Measurements from ENCODE around the gene STIP1.

- no peak for TF ChIP-seq CTCF (IDR thresholded peaks at IDR 0.05; ENCODE audit: extremely low read depth in 1 of 2, insufficient read depth in 1 of 2, low read depth in 1 of 2, low read length in 2 of 2)
- TF ChIP-seq EZH2 (IDR thresholded peaks at IDR 0.05; ENCODE audit: borderline replicate concordance, low read depth, low read length, severe bottlenecking): no peak
- no peak for TF ChIP-seq POLR2AphosphoS5 (IDR thresholded peaks at IDR 0.05; ENCODE audit: insufficient read depth, low read depth, low read length)
- TF ChIP-seq POLR2A (IDR thresholded peaks at IDR 0.05; ENCODE audit: low read depth, low read length): no peak
- no peak for TF ChIP-seq JUN (IDR thresholded peaks at IDR 0.05; ENCODE audit: borderline replicate concordance, insufficient read depth, insufficient read length, low read depth)
Measured at GRCh38 chr11:64248578-64248977, 62.6 kb downstream of the STIP1 start.
